HepG2 (cell line): Measurements from ENCODE around the gene MPIG6B. TPM values are rescaled to one million over a fixed set of nuclear protein-coding genes. Genes with fewer than 3 reads are reported as not detected.

ENCODE experiments used
- ATAC-seq: fragments of 200-7000 bp; cut with Tn5 transposase; 3 replicates; pipeline ENCODE4 v1.9.1; 2020; ENCODE audit warnings: mild to moderate bottlenecking, moderate library complexity
- BruUV-seq: library from RNA; stranded (reverse); fragments of 400-500 nt; replicated peaks from 2 replicates; lab custom pipeline; 2021; lab: Mats Ljungman, UMichigan
- CTCF ChIA-PET: fragments of 300-600 bp; formaldehyde crosslinking; extraction: SDS; loops from one replicate; lab custom pipeline; 2021; ENCODE audit warnings: low total read pairs, inconsistent platforms, low intra/inter-chr PET ratio; lab: Yijun Ruan, JAX
- POLR2A ChIA-PET: fragments of 350-600 bp; sonication (Branson Sonifier 250); formaldehyde crosslinking; loops from one replicate; lab custom pipeline; 2020; ENCODE audit warnings: antibody characterized with exemption, inconsistent platforms; lab: Yijun Ruan, JAX
- DNase-seq: peaks from one replicate; pipeline ENCODE4 v3.0.0-alpha.2; 2015; ENCODE audit warnings: low spot score
- FAIRE-seq: peaks from 3 replicates; lab custom pipeline; 2011; peaks lifted over from hg19 to GRCh38; lab: Jason Lieb, UNC
- H2AFZ ChIP-seq: one replicate; pipeline ENCODE4 v1.6.1; 2011; ENCODE audit warnings: low read length, inconsistent platforms
- H3K27ac ChIP-seq: fragments of 300-600 bp; 3 replicates; pipeline ENCODE4 v1.8.0; 2011; ENCODE audit warnings: mixed run types, mild to moderate bottlenecking, mixed read lengths, low read length, inconsistent platforms; ENCODE audit not compliant: insufficient read depth; ENCODE audit errors: extremely low read length
- H3K27me3 ChIP-seq, 2 experiments: fragments of 200-600 bp in 1 of 2; 2 replicates in 1 of 2; 3 replicates in 1 of 2; pipeline versions ENCODE4 v1.6.0 to v1.8.0; 2011; ENCODE audit warnings: low read length in 2 of 2, mild to moderate bottlenecking in 2 of 2, moderate library complexity in 2 of 2, inconsistent platforms in 1 of 2; ENCODE audit not compliant: insufficient read depth in 2 of 2, control insufficient read depth in 1 of 2
- H3K36me3 ChIP-seq, 2 experiments: fragments of 200-600 bp in 1 of 2; replicated peaks in 1 of 2; 2 replicates in 1 of 2; 3 replicates in 1 of 2; pipeline versions ENCODE4 v1.5.1 to v1.8.0; 2011; ENCODE audit warnings: low read length in 2 of 2, inconsistent platforms in 1 of 2; ENCODE audit not compliant: insufficient read depth in 2 of 2, control insufficient read depth in 1 of 2
- H3K4me1 ChIP-seq: 2 replicates; pipeline ENCODE4 v1.5.1; 2012; ENCODE audit warnings: low read length, inconsistent platforms; ENCODE audit not compliant: insufficient read depth
- H3K4me2 ChIP-seq: 2 replicates; pipeline ENCODE4 v1.6.0; 2011; ENCODE audit warnings: low read depth, low read length, inconsistent platforms
- H3K4me3 ChIP-seq, 3 experiments: fragments of 200-600 bp in 1 of 3; sonication (generic), shearing (Covaris generic) in 1 of 3; replicated peaks in 1 of 3; 2 replicates each; pipeline ENCODE4 v1.5.1; 2011 to 2016; ENCODE audit warnings: low read length in 3 of 3, inconsistent platforms in 2 of 3, low read depth in 2 of 3, mild to moderate bottlenecking in 2 of 3, control low read depth in 1 of 3, mixed read lengths in 1 of 3; ENCODE audit not compliant: insufficient read depth in 1 of 3
- H3K79me2 ChIP-seq: one replicate; pipeline ENCODE4 v1.6.1; 2011; ENCODE audit warnings: low read length, inconsistent platforms; ENCODE audit not compliant: insufficient read depth
- H3K9ac ChIP-seq: 2 replicates; pipeline ENCODE4 v1.6.0; 2011; ENCODE audit warnings: mild to moderate bottlenecking, low read depth, low read length, inconsistent platforms; ENCODE audit not compliant: insufficient read depth
- H3K9me3 ChIP-seq: 2 replicates; pipeline ENCODE4 v1.5.1; 2012; ENCODE audit warnings: mild to moderate bottlenecking, low read length
- H4K20me1 ChIP-seq: 2 replicates; pipeline ENCODE4 v1.6.0; 2011; ENCODE audit warnings: inconsistent platforms, mild to moderate bottlenecking, low read length, moderate library complexity; ENCODE audit not compliant: insufficient read depth
- ARNT2 ChIP-seq: sonication (generic); formaldehyde crosslinking; IDR thresholded peaks from 2 replicates; pipeline ENCODE4 v1.8.0; 2022; ENCODE audit warnings: mild to moderate bottlenecking, low read depth, missing genetic modification reagents, moderate library complexity
- FOSL2 ChIP-seq: sonication (generic); formaldehyde crosslinking; IDR thresholded peaks from 2 replicates; pipeline ENCODE4 v1.4.0; 2020; ENCODE audit warnings: missing genetic modification reagents
- FOXC1 ChIP-seq: sonication (generic); formaldehyde crosslinking; IDR thresholded peaks from 2 replicates; pipeline ENCODE4 v1.8.0; 2022; ENCODE audit warnings: mild to moderate bottlenecking, missing genetic modification reagents, borderline replicate concordance
- GATAD2A ChIP-seq: IDR thresholded peaks from 2 replicates; pipeline ENCODE4 v1.6.1; 2016
- HNRNPL ChIP-seq: fragments of 200-400 bp; formaldehyde crosslinking; IDR thresholded peaks from 2 replicates; pipeline ENCODE4 v1.6.1; 2017; ENCODE audit warnings: mild to moderate bottlenecking, low read depth, low read length
- SIN3A ChIP-seq: IDR thresholded peaks from 2 replicates; pipeline ENCODE4 v1.6.1; 2011; ENCODE audit warnings: low read depth, mild to moderate bottlenecking, control low read depth, low read length, borderline replicate concordance
- TOE1 ChIP-seq: sonication (generic); formaldehyde crosslinking; IDR thresholded peaks from 2 replicates; pipeline ENCODE4 v1.4.0; 2020; ENCODE audit warnings: mild to moderate bottlenecking, missing genetic modification reagents
- XBP1 ChIP-seq: sonication (generic); formaldehyde crosslinking; IDR thresholded peaks from 2 replicates; pipeline ENCODE4 v1.5.0; 2020; ENCODE audit warnings: missing genetic modification reagents
- ZFP41 ChIP-seq: sonication (generic); formaldehyde crosslinking; IDR thresholded peaks from 2 replicates; pipeline ENCODE4 v1.4.0; 2020; ENCODE audit warnings: mild to moderate bottlenecking, missing genetic modification reagents, borderline replicate concordance
- ZNF205 ChIP-seq: IDR thresholded peaks from 2 replicates; pipeline ENCODE4 v1.6.1; 2018; ENCODE audit warnings: missing biosample characterization, missing genetic modification reagents
- ZNF335 ChIP-seq: sonication (generic); formaldehyde crosslinking; IDR thresholded peaks from 2 replicates; pipeline ENCODE4 v1.4.0; 2020; ENCODE audit warnings: missing genetic modification reagents
- ZNF33A ChIP-seq: sonication (generic); formaldehyde crosslinking; IDR thresholded peaks from 2 replicates; pipeline ENCODE4 v1.5.1; 2020; ENCODE audit warnings: missing genetic modification reagents, mild to moderate bottlenecking, moderate library complexity, borderline replicate concordance
- ZNF33B ChIP-seq: sonication (generic); formaldehyde crosslinking; IDR thresholded peaks from 2 replicates; pipeline ENCODE4 v1.5.1; 2020; ENCODE audit warnings: mild to moderate bottlenecking, missing genetic modification reagents
- ZNF781 ChIP-seq: sonication (generic); formaldehyde crosslinking; IDR thresholded peaks from 2 replicates; pipeline ENCODE4 v1.5.1; 2020; ENCODE audit warnings: borderline replicate concordance, mild to moderate bottlenecking, missing genetic modification reagents; ENCODE audit errors: not compliant biosample characterization
- WGBS: methylation state at CpG from one replicate; pipeline ENCODE4 v1.1.6; 2017; ENCODE audit warnings: low lambda C conversion rate; 5-methylcytosine and 5-hydroxymethylcytosine counted together
- in situ Hi-C: cut with HindIII; loops from 2 replicates; pipeline ENCODE4 v1.10.0; 2017; ENCODE audit warnings: low pct_unique_long_range_greater_than_20kb; ENCODE audit not compliant: extremely low pct_ligation_motif_present
- intact Hi-C: fragments of 100-400 bp; cut with micrococcal nuclease; formaldehyde crosslinking; loops from one replicate; pipeline ENCODE4 v1.10.0; 2022; ENCODE audit not compliant: unreplicated experiment
- polyA plus RNA-seq, 8 experiments: library from polyadenylated mRNA; depleted of rRNA in 3 of 8; stranded (reverse) in 7 of 8; unstranded in 1 of 8; fragments of >200 nt; fragmentation: Illumina TruSeq in 4 of 8; extraction: Trizol in 4 of 8; gene quantifications; 2 replicates each; pipeline versions ENCODE4 v1.2.1 to v1.2.3, GENCODE V29; 2011 to 2016; ENCODE audit warnings: low read depth in 4 of 8, missing spikeins in 1 of 8, mixed read lengths in 1 of 8; ENCODE audit not compliant: insufficient read depth in 1 of 8
- total RNA-seq, 5 experiments: library from RNA; depleted of rRNA; stranded (reverse); fragments of >200 nt; fragmentation: Illumina TruSeq; extraction: Trizol; gene quantifications; 2 replicates each; pipeline ENCODE4 v1.2.3, GENCODE V29; 2016; ENCODE audit warnings: low read depth in 1 of 5
- TF ChIP-seq, protein P1 (sequence below): sonication (generic); formaldehyde crosslinking; IDR thresholded peaks from 2 replicates; pipeline ENCODE4 v1.8.0; 2022; ENCODE audit warnings: mild to moderate bottlenecking, missing genetic modification reagents, moderate library complexity
- TF ChIP-seq, protein P2 (sequence below): sonication (generic); formaldehyde crosslinking; IDR thresholded peaks from 2 replicates; pipeline ENCODE4 v1.5.1; 2020; ENCODE audit warnings: missing genetic modification reagents, mild to moderate bottlenecking, borderline replicate concordance

MPIG6B gene
- total and polyA plus RNA-seq, 2 of the 13 experiments (the other 11 are each of a cell fraction or from before 2014, with no cell fraction given), result not detected

DNA sequence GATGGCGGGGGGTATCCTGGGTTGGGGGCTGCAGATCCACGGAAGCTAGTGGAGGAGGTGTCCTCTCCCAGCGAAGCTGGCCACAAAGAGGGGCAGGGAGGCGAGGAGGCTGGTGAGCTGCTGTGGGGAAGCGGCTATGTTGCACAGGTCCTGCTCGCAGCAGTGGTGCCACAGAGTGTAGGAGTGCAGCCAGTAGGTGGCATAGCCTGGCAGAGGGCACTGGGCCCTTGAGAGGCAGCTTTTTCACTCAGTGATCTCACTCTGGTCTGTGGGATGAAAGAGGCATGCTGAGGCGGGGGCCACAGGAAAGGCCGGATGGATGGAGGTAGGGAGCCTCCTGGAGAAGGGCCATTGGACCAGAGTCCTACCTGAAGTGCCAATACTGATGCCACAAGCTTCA is 10.9 kb upstream of the MPIG6B start:
- POLR2A ChIA-PET, result interaction anchor here (5.1 kb wide), 1 partner anchor 10 kb away, joined by 31 read pairs; the partner anchor contains the start of gene ABHD16A

DNA sequence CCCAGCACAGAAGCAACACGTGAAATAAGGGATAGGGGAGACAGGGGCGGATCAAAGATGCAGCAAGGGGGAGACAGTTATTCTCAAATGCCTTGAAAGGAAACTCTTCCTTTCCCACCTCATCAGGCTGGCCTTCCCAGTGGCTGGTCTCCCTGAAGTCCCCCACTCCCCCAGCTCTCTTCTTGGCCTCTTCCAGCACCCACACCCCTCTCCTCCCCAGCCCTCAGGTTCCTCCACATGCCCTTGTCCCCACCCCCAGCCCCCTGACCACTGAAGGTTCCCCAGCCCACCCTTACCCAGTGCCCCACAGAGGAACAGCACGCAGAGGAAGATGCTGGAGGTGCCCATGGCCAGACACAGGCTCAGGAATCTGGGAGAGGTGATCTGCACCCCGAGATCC is 9.7 kb upstream of the MPIG6B start:
- ChIA-PET POLR2A (interaction anchor here (0.8 to 5.1 kb wide), 12 partner anchors 11 to 149 kb away, joined by 3 to 31 read pairs (median 4); partner anchors contain the start of genes ABHD16A, APOM, C6orf47 and CLIC1), CTCF (no interaction called here)
- intact Hi-C loops (no loop called here), in situ Hi-C loops (no loop called here)
- no TSS peak for BruUV-seq
- Histone ChIP-seq H3K4me2 (peak overlapping the region; percentile 63), H3K27ac (no peak overlapping the region), H3K9me3 (no peaks in the 10 kb centered on the region), H2AFZ (no peak overlapping the region), H3K36me3 (no peaks in the 10 kb centered on the region), H3K4me1 (peaks cover 34% of the 10 kb centered on the region), H3K9ac (no peak overlapping the region), H3K4me3 (peak overlapping the region in 1 of 3 experiments; percentile 43; a peak in 1 of 6 replicates), H3K79me2 (no peaks in the 10 kb centered on the region), H3K27me3 (peaks cover 12 to 44% of the 10 kb centered on the region in 2 experiments; a peak in 4 of 5 replicates), H4K20me1 (no peaks in the 10 kb centered on the region)
- ATAC-seq (no peak), FAIRE-seq (no peak), DNase-seq (no peak)
- WGBS, result 17% methylated on average over 3 of the region's 4 CpGs
- TF ChIP-seq, protein P1, sequence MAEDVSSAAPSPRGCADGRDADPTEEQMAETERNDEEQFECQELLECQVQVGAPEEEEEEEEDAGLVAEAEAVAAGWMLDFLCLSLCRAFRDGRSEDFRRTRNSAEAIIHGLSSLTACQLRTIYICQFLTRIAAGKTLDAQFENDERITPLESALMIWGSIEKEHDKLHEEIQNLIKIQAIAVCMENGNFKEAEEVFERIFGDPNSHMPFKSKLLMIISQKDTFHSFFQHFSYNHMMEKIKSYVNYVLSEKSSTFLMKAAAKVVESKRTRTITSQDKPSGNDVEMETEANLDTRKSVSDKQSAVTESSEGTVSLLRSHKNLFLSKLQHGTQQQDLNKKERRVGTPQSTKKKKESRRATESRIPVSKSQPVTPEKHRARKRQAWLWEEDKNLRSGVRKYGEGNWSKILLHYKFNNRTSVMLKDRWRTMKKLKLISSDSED (CRISPR knock-in tag), result no peak
- TF ChIP-seq ZNF335, result no peak
- TF ChIP-seq ZNF33A, result no peak
- TF ChIP-seq GATAD2A (CRISPR knock-in tag), result no peak
- TF ChIP-seq ZNF33B, result no peak
- no peak for TF ChIP-seq ZFP41 (CRISPR knock-in tag)
- no peak for TF ChIP-seq SIN3A
- TF ChIP-seq XBP1 (CRISPR knock-in tag), result no peak
- no peak for TF ChIP-seq FOSL2 (CRISPR knock-in tag)
- no peak for TF ChIP-seq ARNT2 (CRISPR knock-in tag)
- no peak for TF ChIP-seq ZNF205 (CRISPR knock-in tag)

More for the DNA sequence above, 10.9 kb upstream of the MPIG6B start:
- Histone ChIP-seq H3K4me2 (no peak overlapping the region), H3K36me3 (no peaks in the 10 kb centered on the region), H4K20me1 (no peaks in the 10 kb centered on the region), H3K27ac (no peak overlapping the region), H3K9ac (no peak overlapping the region), H2AFZ (no peak overlapping the region), H3K4me3 (no peak overlapping the region)
- no peak; the same call in 2 of the 3 replicates for ATAC-seq
- CTCF ChIA-PET, result no interaction called here
- WGBS, result 63% methylated on average over 7 of the region's 8 CpGs
- TF ChIP-seq HNRNPL (peak; percentile 79; the same call in 1 of the 2 replicates), FOXC1 (CRISPR knock-in tag) (no peak), ZNF781 (CRISPR knock-in tag) (no peak), TOE1 (no peak)
- TF ChIP-seq, protein P2, sequence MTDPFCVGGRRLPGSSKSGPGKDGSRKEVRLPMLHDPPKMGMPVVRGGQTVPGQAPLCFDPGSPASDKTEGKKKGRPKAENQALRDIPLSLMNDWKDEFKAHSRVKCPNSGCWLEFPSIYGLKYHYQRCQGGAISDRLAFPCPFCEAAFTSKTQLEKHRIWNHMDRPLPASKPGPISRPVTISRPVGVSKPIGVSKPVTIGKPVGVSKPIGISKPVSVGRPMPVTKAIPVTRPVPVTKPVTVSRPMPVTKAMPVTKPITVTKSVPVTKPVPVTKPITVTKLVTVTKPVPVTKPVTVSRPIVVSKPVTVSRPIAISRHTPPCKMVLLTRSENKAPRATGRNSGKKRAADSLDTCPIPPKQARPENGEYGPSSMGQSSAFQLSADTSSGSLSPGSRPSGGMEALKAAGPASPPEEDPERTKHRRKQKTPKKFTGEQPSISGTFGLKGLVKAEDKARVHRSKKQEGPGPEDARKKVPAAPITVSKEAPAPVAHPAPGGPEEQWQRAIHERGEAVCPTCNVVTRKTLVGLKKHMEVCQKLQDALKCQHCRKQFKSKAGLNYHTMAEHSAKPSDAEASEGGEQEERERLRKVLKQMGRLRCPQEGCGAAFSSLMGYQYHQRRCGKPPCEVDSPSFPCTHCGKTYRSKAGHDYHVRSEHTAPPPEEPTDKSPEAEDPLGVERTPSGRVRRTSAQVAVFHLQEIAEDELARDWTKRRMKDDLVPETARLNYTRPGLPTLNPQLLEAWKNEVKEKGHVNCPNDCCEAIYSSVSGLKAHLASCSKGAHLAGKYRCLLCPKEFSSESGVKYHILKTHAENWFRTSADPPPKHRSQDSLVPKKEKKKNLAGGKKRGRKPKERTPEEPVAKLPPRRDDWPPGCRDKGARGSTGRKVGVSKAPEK (CRISPR knock-in tag), result no peak
- TF ChIP-seq, all 625 proteins: peak for 1
- DNase-seq (no peak), FAIRE-seq (no peak)
- in situ Hi-C loops, result no loop called here
- no peaks in the 10 kb centered on the region for H3K9me3 ChIP-seq
- no TSS peak for BruUV-seq
- H3K79me2 ChIP-seq, result no peaks in the 10 kb centered on the region
- H3K27me3 ChIP-seq, result peaks cover 11 to 47% of the 10 kb centered on the region in 2 experiments; a peak in 4 of 5 replicates
- intact Hi-C loops, result no loop called here
- H3K4me1 ChIP-seq, result peaks cover 27% of the 10 kb centered on the region
